Measurements from ENCODE around the gene CHIC2.
A peak's percentile ranks its signal among the peaks of the same experiment; 100 is the strongest.
"Not testable (repeated sequence)": the region's sequence is repeated elsewhere in the genome, so short reads cannot be mapped to it uniquely, and the experiment has no call there.

Gene CHIC2

DNA sequence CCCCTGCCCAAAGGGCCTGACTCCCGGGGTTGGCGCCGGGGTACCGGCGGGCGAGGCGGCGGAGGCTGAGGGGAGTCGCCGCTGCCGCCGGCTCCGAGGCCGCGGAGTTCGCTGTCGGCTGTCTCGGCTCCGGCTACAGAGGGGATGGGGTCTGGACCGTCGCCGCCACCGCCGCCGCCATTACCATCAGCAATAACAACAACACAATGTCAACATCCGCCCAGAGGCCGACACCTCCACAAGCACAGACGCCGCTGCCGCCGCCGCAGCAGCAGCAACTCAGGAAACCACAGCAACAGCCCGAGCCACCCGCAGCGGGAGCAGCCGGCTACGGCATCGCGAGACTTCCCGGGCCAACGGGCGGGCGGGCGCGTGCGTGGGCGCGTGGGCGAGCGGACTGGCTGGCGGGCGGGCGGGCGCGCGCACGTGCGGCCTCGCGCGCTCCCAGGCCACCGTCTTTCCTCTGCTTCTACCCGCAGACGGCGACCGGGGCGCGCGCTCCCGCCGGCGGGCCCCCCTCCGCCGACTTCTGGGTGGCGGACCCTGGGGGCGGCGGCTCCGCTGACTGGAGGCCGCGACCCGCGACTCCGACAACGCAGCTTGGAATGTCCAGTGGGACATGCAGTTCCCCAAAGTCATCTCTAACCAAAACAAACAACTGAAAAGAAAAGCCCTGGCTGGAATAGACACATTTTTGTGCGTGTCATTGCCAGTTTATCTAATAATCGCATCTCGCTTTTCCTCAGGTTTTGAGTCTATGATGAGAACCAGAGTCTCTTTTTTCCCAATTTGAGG, at the start of gene CHIC2:
CHIC2 (minus strand) TSS at position 289 of the 795 bp plus-strand sequence. CDS start 305 bp downstream, outside the sequence.
- peak; percentile 89 for DNase-seq (ENCODE audit: low read depth)

DNA sequence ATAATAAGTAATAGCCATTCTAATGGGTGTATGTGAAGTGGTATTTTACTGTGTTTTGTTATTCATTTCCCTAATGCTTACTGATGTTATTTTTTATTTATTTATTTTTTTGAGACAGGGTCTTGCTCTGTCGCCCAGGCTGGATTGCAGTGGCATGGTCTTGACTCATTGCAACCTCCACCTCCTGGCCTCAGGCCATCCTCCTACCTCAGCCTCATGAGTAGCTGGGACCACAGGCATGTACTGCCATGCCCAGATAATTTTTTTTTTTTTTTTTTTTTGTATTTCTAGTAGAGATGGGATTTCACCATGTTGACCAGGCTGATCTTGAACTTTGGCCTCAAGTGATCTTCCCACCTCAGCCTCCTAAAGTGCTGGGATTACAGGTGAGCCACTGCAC, 48.8 kb upstream of the CHIC2 start:
- not testable (repeated sequence) for DNase-seq (ENCODE audit: low read depth)

DNA sequence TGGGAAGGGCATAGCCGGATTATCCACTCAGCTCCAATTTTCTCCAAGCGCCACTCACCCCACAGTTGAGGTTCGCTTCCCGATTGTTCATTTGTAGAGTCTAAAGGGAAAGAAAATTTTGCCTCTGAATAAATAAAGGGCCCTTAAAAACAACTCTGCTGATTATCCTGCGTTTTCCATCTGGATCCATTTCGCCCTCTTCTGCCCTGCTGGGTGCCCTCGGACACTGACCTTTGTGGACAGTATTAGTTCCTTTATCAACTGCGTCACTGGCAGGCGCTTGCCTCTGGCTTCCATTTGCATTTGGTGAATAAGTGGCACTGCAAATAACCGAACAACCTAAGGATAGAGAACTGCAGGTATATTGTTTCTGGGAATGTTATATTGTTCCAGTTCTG, 45.6 kb upstream of the CHIC2 start:
- DNase-seq (ENCODE audit: low read depth): no peak

DNA sequence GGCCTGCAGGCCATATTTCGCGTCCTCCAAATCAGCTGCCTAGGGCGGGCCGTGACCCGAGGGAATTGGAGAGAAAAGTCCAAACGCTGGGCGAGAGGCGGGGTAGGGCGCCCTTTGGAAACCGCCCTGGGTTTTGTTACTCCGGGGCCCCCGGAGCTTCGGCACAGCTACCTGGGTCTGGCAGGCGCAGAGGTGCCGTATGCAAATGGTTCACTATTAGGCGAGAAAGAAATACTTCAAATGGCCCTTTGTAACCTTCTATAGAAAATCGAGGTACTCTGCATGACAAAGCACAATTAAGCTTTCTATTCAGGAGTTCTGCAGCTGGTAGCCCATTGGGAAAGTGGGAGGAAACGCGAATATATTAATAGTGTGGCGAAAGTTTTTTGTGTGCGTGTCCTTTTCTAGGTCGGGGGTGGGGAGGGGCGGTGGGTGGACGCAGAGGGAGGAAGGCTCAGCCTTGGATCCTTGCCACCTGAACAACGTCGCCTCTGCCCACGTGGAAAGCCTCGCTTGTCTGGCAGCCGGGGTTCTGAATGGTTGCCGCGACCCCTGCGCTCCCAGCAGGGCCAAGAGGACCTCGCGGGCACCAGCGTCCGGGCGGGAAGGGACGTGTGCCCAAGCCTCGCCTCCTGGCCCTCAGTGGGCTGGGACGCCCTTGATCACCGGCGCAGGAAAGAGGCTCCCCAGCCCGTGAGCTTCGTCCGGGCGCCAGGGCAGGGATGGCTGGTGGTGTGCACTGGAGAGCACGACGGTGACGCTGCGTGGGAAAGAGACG, 45.0 kb upstream of the CHIC2 start:
- no peak for DNase-seq (ENCODE audit: low read depth)

DNA sequence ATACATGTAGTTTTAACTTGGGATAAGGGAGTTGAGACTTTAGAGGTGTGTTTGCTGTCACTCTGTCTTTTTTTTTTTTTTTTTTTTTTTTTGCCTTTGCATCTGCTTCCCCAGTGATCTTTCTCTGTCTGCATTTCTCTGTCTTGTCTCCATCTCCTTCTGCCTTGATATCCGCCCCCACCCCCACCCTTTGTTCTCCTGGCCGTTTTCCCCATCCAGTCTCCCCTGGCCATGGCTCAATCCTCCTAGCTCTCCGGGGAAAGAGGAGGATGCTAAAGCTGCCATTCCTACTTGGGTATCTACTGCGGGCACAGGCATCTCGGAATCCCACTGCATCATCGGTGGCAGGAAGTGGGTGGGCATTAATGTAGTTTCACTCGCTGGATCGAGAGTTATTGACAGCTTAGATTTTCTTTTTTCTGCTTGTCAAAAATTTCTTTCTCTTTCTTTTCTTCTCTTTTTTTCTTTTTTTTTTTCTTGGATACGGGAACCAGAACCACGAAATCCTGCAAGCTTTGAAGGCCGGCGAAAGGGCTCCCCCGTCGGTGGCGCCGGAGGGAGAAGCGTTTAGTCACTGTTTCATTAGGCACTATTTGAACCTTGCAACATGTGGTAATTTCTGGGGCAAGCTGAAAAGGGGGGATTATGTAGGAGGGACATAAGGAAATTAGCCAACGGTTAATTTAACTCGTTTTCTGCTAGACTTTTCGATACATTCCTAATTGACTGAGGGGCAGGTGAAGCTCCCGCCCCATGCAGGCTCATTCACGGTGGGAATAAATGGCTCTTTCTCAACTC, 43.7 kb upstream of the CHIC2 start:
- DNase-seq (ENCODE audit: low read depth): no peak

DNA sequence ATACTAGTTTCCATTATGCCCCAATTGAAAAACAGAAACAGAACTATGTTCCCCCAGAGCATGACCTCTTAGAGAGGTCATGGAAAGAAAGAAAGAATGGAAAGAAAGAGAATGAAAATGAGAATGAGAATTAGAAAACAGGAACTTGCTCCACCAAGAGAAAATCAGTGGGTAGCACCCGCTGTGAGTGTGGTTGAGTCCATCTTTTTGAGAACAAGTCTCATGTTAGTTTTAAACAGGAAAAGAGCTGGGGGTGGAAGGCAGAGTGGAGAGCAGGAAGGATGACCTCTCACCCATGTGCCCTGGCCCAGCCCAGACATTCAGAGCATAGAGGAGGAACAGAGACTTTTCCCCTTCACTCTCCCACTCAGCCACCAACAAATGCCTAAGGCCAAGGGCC, 40.5 kb upstream of the CHIC2 start:
- DNase-seq (ENCODE audit: low read depth): no peak

DNA sequence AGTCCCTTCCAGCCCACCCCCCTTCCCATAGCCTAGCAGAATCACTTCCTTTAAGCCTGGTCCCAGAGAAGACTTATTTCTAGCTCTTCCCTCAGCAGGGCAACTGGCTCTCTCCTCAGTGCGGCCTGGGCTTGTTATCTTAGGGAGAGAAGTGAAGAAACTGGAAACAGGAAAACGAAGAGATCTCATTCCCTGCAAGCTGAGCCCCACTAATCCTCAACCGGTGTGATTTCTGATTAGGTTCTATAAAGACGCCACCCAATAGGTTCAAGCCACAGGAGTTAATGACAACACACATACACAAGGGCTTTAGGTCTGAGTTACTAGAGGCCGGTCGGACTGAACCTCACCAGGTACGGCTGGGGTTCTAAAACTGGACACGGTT, 38.8 kb upstream of the CHIC2 start:
- DNase-seq (ENCODE audit: low read depth): no peak

DNA sequence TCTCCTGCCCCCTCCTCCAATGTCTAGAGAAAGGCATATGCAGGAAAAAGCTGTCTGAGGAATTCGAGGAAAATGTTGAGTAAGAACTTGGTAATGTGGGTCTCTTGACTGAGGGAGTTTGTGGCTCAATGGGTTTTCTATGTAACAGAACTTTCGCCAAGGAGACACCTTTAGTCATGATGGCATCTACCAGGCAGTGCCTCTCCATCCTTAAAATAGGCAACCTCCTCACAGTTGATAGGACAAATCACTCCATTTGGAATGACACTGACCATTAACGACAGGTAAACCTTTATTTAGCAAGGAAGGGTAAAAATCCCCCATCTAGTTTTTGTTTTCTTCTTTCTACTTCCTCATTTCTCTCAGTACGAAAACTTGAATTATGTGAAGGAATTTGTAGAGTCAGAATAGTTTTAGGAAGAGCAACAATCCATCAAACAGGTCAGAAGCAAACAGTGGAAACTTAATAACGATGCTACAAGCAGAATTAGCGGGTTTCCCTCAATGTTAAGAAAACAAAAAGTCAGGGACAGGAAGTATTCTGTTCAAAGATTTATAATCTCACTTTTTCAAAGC, 38.2 kb upstream of the CHIC2 start:
- no peak for DNase-seq (ENCODE audit: low read depth)

DNA sequence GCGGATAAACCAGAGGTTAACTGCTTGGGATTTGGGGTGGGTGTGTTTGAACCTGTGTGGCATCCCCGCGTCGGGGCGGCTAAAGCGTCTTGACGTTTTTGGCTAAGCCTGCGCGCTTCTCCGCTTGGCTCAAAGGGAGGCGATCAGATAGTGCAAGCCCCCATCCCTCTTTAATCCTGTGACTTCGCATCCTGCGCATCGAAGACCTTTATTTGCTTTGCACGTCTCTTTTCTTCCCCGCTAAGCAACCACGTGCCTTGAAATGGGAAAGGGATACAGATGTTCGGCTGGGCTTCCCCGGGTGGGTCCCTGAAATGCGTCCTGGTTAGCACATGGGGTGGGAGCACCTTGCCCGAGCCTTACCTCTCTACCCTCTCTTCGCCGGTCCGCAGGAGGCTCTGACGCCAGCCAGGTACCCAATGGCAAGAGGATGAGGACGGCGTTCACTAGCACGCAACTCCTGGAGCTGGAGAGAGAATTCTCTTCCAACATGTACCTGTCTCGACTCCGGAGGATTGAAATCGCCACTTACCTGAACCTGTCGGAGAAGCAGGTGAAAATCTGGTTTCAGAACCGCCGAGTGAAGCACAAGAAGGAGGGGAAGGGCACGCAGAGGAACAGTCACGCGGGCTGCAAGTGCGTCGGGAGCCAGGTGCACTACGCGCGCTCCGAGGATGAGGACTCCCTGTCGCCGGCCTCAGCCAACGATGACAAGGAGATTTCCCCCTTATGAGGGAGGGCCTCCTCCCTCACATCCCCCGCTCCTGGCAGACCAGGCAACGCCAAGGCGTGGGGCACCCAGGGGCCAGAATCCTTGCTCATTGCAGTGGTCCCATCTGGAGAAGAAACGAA, 37.0 kb upstream of the CHIC2 start:
- DNase-seq (ENCODE audit: low read depth): no peak

DNA sequence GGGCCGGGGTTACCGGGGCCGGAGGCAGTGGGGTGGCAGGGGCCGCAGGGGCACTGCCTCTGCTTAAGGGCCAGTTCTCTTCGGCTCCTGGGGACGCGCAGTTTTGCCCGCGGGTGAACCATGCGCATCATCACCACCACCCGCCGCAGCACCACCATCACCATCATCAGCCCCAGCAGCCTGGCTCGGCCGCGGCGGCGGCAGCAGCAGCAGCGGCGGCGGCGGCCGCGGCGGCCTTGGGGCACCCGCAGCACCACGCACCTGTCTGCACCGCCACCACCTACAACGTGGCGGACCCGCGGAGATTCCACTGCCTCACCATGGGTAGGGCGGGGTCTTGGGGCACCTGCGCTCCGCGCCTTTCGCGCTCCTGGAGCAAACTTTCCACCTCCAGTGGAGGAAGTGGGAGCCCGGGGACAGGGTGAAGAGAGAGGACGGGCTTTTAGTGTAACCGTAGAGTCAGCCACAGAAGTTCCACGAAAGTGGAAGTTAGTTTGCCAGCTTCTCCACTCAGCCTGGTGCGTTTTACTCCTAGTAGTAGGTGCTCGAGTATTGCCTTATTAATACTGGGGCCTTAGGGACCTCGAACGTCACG, 36.3 kb upstream of the CHIC2 start:
- DNase-seq (ENCODE audit: low read depth): no peak

DNA sequence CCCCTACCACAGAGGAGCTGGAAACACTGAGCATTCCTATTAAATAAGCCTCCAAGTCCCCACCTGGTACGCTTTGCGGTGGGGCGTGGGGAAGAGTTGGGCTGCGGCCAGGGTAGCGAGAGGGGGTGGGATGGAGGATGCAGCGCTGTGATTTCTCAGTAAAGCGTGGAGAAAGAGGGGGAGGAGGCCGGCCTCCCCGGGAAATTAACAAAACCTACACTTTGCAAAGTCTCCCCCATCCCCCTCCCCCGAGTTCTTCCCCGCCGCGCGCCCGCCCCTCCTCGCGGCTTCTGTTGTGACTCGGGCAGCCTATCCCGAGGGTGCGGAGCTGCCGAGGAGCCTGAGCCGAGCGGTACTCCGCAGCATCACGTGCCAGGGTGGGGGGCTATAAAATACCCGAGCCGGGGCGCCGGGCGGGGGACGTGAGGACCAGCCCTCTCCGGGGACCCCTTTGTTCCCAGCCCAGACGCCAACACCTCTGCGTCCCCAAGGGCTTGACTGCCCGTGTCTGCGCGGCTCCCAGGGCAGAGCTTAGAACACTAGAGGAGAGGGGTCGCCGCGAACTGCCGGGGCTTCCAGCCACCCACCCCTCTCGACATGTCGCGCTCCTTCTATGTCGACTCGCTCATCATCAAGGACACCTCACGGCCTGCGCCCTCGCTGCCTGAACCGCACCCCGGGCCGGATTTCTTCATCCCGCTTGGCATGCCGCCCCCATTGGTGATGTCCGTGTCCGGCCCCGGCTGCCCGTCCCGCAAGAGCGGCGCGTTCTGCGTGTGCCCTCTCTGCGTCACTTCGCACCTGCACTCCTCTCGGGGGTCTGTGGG, 35.6 kb upstream of the CHIC2 start, which contains the start of gene GSX2:
GSX2 (plus strand) TSS at position 416 of the 827 bp plus-strand sequence; CDS start at position 598, 182 bp downstream.
- DNase-seq (ENCODE audit: low read depth): peak; percentile 42

DNA sequence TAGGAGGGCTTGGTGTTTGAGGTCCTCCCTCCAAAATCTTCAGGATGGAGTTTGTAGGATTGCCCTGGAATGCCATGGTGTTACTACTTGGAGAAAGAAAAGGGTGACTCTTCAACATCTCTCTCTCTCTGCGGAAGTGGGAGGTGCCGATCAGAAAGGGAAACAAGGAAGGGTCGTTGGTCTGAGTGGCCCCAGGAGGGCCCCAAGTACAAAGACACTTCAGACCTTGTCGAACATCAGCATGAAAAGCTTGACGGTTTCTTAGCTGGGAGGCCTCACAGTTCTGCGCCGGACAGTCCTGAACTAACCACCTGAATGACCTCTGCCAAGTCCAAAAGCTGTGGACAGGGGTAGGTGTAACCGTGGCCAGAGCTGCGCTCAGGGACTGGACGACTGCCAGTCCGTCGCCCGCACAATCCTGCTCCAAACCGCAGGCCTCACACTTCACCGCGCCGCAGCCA, 34.9 kb upstream of the CHIC2 start:
- DNase-seq (ENCODE audit: low read depth): no peak

DNA sequence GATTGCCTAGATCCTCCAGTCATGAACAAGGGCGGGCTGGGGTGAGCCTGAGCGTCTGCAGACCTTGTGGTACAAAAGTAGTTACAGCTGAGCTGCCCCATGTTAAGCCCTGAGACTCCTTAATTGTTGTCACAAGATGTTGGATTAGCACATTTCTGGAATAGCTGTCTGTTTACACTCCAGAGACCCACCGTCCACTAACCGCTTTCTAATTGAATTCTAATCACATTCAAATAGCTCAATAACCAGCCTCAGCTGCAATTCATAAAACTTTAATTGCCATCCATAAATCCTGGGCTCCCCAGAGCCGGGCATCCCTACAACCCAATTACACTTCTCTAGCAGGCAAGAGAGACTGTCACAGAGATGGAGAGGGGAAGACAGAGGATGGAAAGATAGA, 34.0 kb upstream of the CHIC2 start:
- no peak for DNase-seq (ENCODE audit: low read depth)

DNA sequence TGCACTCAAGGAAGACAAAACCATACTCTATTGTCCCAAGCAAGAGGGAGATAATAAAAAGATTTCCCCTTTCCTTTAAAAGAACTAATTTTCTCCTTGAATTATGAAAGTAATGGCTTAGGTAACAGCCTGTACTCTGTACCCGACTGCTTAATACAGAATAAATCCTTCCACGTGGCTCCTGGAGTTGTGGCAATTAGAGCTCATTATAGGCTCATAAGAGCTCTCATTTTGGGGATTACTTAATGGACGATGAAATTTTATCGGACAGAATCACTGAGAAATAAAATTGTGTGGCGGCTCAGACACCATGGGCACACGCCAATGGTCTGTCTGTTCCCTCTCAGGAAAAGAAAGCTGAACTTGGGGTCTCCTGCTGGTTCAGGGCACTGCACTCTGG, 32.7 kb upstream of the CHIC2 start:
- no peak for DNase-seq (ENCODE audit: low read depth)

DNA sequence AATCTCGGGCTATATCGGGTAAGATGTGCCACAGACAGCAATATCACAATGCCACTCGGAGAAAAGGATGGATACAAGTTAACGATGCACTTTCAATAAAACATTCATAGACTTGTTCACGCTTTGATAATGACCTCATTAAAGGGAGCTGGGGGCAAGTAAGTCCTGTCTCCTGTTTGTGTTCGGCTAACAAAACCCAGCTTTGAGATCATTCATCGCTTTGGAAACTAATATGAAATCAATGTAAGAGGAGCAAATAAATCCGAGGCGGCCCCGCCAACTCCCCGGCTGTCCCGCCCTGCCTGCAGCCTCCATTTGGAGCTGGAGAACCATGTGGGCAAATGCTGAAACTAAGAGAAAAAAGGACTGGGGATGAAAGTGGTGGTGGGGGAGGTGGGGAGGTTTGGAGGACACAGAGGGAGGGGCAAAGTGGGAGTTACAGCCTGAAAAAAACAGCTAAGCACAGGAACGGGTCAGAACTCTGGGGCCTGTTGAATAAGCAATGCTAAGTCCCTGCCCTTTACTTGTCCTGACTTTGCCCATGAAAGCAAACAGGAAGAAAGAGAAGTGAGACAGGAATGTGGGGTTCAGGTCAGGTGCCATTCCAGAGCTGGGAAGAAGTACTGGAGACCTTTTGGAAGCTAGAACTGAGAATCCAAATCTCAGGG, 32.0 kb upstream of the CHIC2 start:
- DNase-seq (ENCODE audit: low read depth): no peak

DNA sequence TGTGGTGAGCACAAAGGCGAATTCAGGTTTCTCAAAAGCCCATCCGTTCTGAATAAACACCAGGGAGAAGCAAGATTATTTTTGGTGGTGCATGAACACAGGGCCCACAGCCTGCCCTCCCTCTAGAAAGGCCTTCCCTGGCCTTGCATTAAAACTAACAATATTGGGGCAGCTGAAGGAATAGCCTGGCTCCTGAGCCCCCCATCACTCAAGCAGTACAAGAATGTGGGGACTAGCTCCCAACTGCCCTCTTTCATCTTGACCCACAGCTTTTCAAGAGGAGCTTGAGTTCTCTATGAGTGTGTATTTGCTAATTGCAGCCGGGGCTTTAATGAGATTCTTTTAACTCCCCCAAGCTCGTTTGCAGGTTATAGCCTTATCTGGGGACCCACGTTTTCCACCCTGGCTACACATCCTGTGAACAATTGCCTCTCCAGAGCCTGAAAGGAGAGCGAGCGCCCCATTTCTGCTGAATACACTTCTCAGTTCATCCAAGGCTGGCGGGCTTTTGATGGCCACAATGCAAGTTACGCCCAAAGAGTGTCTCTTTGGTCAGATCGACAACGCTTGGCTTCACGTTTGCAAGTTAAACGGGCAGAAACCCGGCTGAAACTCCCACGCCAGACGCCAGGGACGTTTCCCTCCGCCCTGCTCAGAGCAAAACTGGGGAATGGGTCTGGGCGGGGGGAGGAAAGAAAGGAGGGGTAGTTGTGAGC, 30.9 kb upstream of the CHIC2 start:
- no peak for DNase-seq (ENCODE audit: low read depth)

DNA sequence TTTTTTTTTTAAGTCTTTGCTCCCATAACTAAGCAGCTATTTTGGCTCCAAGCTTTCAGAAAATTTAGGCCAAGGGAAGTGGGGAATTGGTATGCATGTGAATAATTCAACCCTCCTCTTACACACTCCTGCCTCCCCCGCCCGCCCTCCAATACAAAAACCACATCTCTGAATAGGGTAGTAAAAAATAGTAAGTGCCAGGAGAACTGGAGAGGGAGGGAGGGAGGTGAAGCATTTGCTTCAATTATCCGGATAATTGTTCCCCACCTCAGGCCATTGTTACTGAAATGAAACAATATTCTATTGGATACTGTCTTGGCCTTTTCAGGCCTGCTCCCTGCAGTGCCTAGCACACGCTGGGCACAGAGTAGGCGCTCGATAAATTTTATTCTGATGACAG, 30.0 kb upstream of the CHIC2 start:
- DNase-seq (ENCODE audit: low read depth): no peak
